GM19452 (cell line): Measurements from ENCODE around the gene SPATA32.

Experiments used
- ATAC-seq: cut with Tn5 transposase; IDR thresholded peaks from one replicate; pipeline ENCODE4 v1.9.1; 2021; ENCODE audit not compliant: unreplicated experiment

Gene SPATA32

GRCh38 chr17:45294506-45294905, 32.6 kb upstream of the SPATA32 start:
- ATAC-seq = no peak

DNA sequence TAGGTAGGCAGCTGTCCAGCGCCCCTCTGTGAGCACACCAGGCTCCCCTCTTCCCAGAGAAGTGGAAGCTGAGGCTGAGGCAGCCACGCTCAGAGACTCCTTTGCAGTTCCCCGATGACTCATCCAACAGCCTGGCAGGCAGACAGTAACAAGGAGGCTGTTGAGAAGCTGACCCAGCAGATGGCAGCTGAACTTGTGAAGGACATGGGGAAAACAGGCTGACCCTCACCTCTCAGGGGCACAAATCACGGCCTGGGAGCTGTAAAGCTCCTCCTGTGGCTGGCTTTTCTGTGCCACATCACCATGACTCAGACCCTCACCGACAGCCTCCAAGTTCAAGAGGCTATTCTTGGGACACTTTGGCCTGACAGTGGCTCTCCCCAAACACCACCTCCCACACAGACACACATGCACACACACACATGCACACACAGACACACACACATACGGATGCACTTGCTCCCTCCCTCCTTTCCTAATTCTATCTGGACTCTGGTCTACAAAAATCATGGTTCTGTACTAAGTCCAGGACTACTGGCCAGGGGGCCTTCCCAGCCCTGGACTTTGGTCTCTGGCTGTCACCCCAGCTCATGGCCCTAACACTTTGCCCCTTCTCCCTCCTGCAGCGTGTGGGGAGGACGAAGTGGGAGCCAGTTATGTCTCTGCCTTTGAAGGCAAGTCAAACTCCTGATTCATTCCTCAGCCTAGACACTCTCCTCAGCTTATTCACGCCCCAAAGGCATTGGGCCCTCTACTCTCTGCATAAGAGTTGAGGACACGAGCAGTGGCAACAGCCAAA, 31.7 kb upstream of the SPATA32 start:
- no peak for ATAC-seq

GRCh38 chr17:45292696-45293412, 31.0 kb upstream of the SPATA32 start:
- ATAC-seq = no peak

GRCh38 chr17:45291171-45291805, 29.4 kb upstream of the SPATA32 start:
- no peak for ATAC-seq

- ATAC-seq = no peak
Measured at GRCh38 chr17:45290269-45290765, 28.4 kb upstream of the SPATA32 start.

- no peak for ATAC-seq
Measured at GRCh38 chr17:45289301-45290268, 27.7 kb upstream of the SPATA32 start.

GRCh38 chr17:45288825-45289224, 26.9 kb upstream of the SPATA32 start:
- no peak for ATAC-seq

GRCh38 chr17:45287526-45288500, 25.9 kb upstream of the SPATA32 start:
- ATAC-seq = no peak

DNA sequence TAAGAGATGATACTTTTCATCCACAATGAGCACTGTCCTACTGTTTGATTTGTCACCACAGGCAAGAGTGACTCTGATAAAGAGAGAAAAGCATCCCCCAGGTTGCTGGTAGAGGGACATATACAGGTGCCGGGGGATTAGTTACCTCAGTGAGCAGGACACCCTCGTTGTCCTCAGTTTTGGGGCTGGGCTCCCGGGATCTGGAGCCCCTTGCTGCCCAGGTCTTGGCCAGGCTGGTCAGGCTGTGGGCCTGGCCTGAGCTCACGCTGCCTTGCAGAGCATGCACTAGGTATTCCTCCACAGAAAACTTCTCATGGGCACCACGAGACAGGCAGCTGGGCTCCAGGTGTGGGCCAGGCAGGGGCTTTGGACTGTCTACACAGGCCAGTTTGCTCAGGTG, 24.4 kb upstream of the SPATA32 start:
- ATAC-seq = no peak

DNA sequence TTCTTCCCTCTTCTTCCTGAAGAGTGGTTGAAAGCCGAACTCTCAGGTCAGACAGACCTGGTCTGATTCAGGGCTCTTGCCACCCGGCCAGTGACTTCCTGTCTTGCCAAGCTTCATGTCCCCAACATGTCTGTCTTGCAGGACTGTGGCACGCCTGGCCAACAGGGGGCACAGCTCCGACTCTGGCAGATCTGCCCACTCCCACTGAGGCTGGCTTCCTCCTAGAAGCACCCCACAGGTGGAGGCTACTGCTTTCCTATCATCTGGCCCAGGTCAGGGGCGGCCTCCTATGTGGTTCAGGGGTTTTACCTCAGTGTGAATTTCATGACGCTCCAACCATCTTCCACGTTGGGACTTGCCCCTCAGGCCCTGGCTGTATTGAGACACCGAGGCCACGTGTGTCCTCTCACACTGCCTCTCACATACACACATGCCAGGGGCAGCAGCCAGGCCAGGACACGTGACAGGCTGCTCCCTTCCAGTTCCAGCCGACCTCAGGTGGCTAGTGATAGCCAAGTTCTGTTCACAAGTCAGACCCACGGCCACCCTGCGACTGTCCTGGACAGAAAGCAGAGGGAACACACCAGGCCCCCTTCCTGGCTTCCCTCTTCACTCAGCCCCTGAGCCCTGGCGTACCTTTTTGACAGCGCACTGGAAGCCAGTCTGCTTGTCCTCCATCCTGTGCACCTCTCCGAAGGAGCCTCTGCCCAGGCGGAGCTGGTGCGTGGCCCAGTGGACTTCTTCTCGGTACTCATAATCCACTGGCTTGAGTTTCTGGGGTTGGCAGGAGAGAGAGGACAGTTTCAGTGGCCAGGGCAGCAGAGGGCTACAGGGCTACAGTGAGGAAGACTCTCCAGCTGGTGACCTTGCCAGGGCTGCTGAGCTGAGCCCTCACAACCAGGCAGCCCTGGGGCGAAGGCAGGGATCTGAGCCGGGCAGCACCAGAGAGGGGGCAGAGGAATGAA, 22.6 kb upstream of the SPATA32 start:
- no peak for ATAC-seq

GRCh38 chr17:45283711-45284110, 21.8 kb upstream of the SPATA32 start:
- ATAC-seq = no peak

DNA sequence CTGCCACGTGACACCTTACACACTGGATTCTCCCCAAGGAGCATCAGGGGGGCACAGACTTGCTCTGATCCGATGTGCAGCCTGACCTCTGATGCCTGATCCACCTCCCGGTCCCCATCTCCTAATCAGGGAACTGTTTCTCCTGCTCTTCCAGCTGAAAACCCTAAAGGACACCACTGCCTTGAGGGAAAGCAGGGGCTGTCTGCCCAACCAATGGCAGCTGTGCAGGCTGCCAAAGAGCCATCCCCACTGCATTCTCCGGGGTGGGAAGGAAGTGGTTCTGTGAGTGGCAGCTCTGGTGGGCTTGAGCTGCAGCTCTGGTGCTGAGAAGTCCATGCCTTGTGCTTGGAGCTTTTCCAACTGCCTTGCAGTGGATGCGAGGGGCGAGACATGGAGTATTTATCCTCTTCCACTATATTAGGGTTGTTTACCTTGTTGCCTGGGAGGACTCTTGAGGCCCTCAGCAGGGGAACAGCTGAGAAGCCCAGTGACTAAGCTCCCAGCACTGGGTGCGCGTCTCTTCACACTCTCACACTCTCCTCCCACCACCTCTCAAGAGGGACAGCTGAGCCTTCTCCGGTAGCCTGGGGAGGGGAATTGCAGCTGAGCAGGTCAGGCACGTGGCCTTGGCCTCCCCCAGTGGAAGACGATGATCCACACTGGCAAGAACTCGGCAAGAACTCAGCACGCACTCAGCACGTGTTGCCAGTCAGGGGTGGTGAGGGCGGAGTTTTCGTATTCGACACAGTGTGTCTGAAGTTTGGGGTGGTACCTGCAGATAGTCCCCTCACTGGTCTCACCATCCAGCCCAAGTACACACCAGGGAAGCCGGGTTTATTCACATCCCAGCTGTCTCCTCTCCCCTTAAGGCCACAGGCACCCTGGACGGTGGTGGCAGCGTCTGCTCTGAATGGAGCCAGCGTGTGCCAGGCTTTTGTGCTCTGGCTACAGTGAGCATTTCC, 21.1 kb upstream of the SPATA32 start:
- ATAC-seq = no peak

DNA sequence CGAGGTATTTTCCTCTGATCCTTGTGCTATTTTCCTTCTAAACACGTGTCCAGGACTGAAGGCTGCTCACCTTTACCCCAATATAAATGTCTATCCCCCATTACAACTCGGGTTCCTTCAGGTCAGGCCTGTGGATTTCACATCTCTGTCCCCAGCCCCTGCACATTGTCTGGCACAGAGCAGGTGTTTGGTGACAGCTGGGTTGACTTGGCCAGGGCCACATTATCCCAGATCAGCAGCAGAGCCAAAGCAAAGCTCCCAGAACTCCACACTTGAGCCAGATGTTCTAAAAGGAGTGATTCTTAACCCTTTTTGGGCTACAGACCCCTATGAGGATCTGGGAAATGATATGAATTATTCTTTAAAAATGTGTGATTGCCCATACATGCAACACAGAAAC, 18.0 kb upstream of the SPATA32 start:
- no peak for ATAC-seq

DNA sequence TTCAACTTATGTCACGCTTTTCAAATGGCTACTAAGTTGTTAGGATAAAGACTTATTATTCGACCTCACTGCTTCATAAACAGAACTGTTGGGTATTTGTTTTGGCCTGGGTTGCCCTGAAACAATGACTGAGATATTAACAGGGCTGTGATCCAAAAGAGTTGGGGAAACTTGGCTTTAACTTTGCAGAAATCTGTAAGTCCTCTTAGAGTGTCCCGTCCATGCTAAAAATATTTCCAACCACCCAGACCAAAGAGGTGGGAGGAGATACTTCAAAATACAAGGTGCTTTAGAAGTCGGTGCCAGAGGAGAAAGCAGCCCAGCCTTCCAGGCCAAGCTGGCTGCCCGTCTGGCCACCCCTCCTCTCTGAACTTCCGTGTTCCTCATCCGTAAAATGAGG, 16.1 kb upstream of the SPATA32 start:
- ATAC-seq = no peak

DNA sequence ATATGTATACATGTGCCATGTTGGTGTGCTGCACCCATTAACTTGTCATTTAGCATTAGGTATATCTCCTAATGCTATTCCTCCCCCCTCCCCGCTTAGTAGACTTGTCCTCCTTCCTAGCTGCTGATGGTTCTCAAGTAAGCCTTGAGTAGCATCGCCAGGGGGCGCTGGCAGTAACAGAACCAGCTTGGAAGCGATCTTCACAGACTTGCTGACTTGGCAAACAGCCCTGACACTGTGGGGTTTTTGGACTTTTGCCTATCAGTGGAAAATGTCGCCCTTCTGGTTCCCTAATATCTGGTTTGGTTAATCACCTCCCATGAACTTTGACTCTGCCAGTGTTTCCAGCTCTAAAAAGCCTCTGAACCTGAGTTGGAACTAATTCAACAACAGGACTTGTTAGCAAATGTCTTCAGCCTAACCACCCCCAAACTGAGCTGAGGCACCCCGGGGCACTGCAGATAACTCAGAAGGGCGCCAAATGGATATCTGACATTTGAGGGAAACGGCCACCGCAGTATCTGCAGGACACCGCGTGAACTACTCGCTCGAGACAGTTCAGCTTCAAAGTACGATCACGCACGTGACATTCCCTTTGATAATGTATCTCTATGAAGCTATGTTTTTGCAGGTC, 15.4 kb upstream of the SPATA32 start:
- ATAC-seq = no peak

DNA sequence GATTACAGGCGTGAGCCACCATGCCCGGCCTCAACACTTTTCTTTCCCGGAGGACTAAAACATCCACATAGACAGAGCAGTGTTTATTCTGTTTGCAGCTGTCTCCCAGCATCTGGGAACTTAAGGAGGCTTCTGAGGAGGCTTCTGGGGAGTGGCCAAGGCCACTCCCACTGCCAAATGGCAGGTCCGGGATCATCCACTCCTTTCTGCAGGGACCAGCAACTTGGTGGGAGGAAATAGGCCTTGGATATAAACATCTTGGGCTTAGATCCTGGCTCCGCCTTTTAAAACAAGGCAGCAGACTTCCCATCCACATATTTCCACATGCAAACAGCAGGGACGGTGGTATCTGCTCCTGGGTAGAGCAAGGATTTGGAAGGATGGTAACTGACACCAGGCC, 14.1 kb upstream of the SPATA32 start:
- ATAC-seq = no peak

DNA sequence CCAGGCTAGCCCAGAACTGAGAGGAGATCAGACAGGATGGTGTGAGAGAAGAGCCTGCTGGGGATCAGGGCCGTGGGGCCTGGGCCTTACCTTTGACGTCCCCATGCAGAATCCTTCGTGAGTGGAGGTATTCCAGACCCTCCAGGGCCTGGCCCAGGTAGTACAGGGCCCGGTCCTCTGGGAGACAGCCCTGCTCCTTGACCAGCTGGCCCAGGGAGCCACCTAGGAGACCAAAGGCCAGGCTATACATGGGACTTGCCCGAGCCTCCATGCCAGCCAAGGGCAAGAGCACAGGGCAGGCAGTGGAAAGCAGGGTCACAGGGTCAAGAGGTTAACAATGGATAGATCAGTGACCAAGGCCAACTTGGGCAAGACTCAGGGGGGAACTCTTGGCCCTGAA, 12.1 kb upstream of the SPATA32 start:
- ATAC-seq = no peak
